NCI-H1048 (cell line): ENCODE data around the gene MAP1B.

Experiments
- DNase-seq: peaks from one replicate; lab custom pipeline; 2025; lab: John Stamatoyannopoulos, UW

Gene MAP1B

GRCh38 chr5:72252008-72252407 is 144.7 kb downstream of the MAP1B start:
- no peak for DNase-seq

GRCh38 chr5:72252574-72253155 is 145.4 kb downstream of the MAP1B start:
- no peak for DNase-seq

- DNase-seq, result no peak
These were observed 148.0 kb downstream of the MAP1B start for GRCh38 chr5:72255237-72255636.

- DNase-seq, result no peak
These were observed 148.4 kb downstream of the MAP1B start for GRCh38 chr5:72255670-72256069.

- DNase-seq, result no peak
These were observed 149.3 kb downstream of the MAP1B start for GRCh38 chr5:72256536-72256935.
